Duodenal mucosa (tissue), 2 donors: ENCODE measurements around the gene KDM1B.
"Not testable (repeated sequence)": the region's sequence is repeated elsewhere in the genome, so short reads cannot be mapped to it uniquely, and the experiment has no call there.

ENCODE experiments used
- H3K27ac ChIP-seq: one replicate; pipeline ENCODE4 v1.7.0; 2013; ENCODE audit warnings: low read depth, low read length
- H3K27me3 ChIP-seq, 2 donors: one replicate each; pipeline ENCODE4 v1.7.0; 2013; ENCODE audit warnings: low read length in 2 of 2, control low read depth in 1 of 2; ENCODE audit not compliant: insufficient read depth in 2 of 2, control insufficient read depth in 1 of 2
- H3K36me3 ChIP-seq, 2 donors: one replicate each; pipeline ENCODE4 v1.7.0; 2013; ENCODE audit warnings: low read length in 2 of 2, control low read depth in 1 of 2; ENCODE audit not compliant: insufficient read depth in 2 of 2, control insufficient read depth in 1 of 2
- H3K4me1 ChIP-seq, 2 donors: one replicate each; pipeline ENCODE4 v1.7.0; 2013; ENCODE audit warnings: low read length in 2 of 2, control low read depth in 1 of 2; ENCODE audit not compliant: insufficient read depth in 2 of 2, control insufficient read depth in 1 of 2
- H3K4me3 ChIP-seq, 2 donors: one replicate each; pipeline ENCODE4 v1.7.0; 2013; ENCODE audit warnings: low read length in 2 of 2, low read depth in 1 of 2
- H3K9ac ChIP-seq, 2 donors: one replicate each; pipeline ENCODE4 v1.7.0; 2013; ENCODE audit warnings: low read length in 2 of 2, low read depth in 1 of 2
- H3K9me3 ChIP-seq, 2 donors: one replicate each; pipeline ENCODE4 v1.7.0; 2013; ENCODE audit warnings: low read length in 2 of 2, control low read depth in 1 of 2; ENCODE audit not compliant: control insufficient read depth in 1 of 2

The KDM1B gene

GRCh38 chr6:18208778-18209177 lies 53.6 kb downstream of the KDM1B start:
- peaks cover 9 to 27% of the 10 kb centered on the region in 2 donors for H3K36me3 ChIP-seq
- not testable (repeated sequence) for H3K9ac ChIP-seq, H3K4me1 ChIP-seq, H3K27me3 ChIP-seq, H3K9me3 ChIP-seq, H3K4me3 ChIP-seq, H3K27ac ChIP-seq

- no peak overlapping the region for H3K4me3 ChIP-seq
- no peaks in the 10 kb centered on the region for H3K9me3 ChIP-seq
- H3K27me3 ChIP-seq, result no peaks in the 10 kb centered on the region
- peaks cover 12 to 27% of the 10 kb centered on the region in 2 donors for H3K36me3 ChIP-seq
- no peak overlapping the region for H3K27ac ChIP-seq
- no peaks in the 10 kb centered on the region for H3K4me1 ChIP-seq
- H3K9ac ChIP-seq, result no peak overlapping the region
Measured at GRCh38 chr6:18209539-18210197, 54.4 kb downstream of the KDM1B start.

GRCh38 chr6:18210707-18211106 lies 55.5 kb downstream of the KDM1B start:
- Histone ChIP-seq H3K36me3 (peaks cover 12 to 34% of the 10 kb centered on the region in 2 donors), H3K4me3 (no peak overlapping the region), H3K27ac (no peak overlapping the region), H3K4me1 (no peaks in the 10 kb centered on the region), H3K9me3 (no peaks in the 10 kb centered on the region), H3K27me3 (no peaks in the 10 kb centered on the region), H3K9ac (no peak overlapping the region)

GRCh38 chr6:18211338-18211737 lies 56.1 kb downstream of the KDM1B start:
- no peak overlapping the region for H3K9ac ChIP-seq
- H3K27me3 ChIP-seq, result no peaks in the 10 kb centered on the region
- H3K9me3 ChIP-seq, result no peaks in the 10 kb centered on the region
- H3K36me3 ChIP-seq, result peaks cover 12 to 30% of the 10 kb centered on the region in 2 donors
- H3K4me1 ChIP-seq, result no peaks in the 10 kb centered on the region
- H3K27ac ChIP-seq, result no peak overlapping the region
- H3K4me3 ChIP-seq, result no peak overlapping the region

- Histone ChIP-seq H3K4me1 (no peaks in the 10 kb centered on the region), H3K27ac (no peak overlapping the region), H3K4me3 (no peak overlapping the region), H3K9me3 (no peaks in the 10 kb centered on the region), H3K36me3 (peaks cover 16 to 31% of the 10 kb centered on the region in 2 donors), H3K9ac (no peak overlapping the region), H3K27me3 (no peaks in the 10 kb centered on the region)
Measured at GRCh38 chr6:18212231-18212630, 57.0 kb downstream of the KDM1B start.

GRCh38 chr6:18213439-18213838 lies 58.2 kb downstream of the KDM1B start:
- no peaks in the 10 kb centered on the region for H3K4me1 ChIP-seq
- no peaks in the 10 kb centered on the region for H3K27me3 ChIP-seq
- peaks cover 16 to 31% of the 10 kb centered on the region in 2 donors for H3K36me3 ChIP-seq
- no peak overlapping the region for H3K4me3 ChIP-seq
- no peak overlapping the region for H3K9ac ChIP-seq
- H3K9me3 ChIP-seq, result no peaks in the 10 kb centered on the region
- no peak overlapping the region for H3K27ac ChIP-seq

- no peaks in the 10 kb centered on the region for H3K4me1 ChIP-seq
- no peaks in the 10 kb centered on the region for H3K9me3 ChIP-seq
Measured at GRCh38 chr6:18214003-18214402, 58.8 kb downstream of the KDM1B start.

DNA sequence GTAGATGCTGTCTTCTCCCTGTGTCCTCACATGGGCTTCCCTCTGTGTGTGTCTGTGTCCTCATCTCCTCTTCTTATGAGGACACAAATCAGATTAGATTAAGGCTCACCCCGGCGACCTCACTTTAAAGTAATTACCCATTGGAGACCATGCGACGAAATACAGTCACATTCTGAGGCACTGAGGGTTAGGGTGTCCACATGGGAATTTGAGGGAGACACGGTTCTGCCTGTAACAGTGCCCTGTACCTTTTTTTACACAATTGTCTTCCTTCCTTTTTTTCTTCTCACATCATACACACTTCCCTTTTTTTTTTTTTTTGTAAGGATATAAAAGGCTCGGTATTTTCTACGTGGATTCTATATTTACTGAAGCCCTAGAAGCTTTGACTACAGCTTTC lies 60.2 kb downstream of the KDM1B start:
- Histone ChIP-seq H3K9me3 (no peaks in the 10 kb centered on the region), H3K27ac (no peak overlapping the region), H3K4me1 (no peaks in the 10 kb centered on the region), H3K4me3 (no peak overlapping the region), H3K36me3 (peaks cover 16 to 30% of the 10 kb centered on the region in 2 donors), H3K9ac (no peak overlapping the region), H3K27me3 (no peaks in the 10 kb centered on the region)

More at GRCh38 chr6:18214003-18214402, 58.8 kb downstream of the KDM1B start:
- no peak overlapping the region for H3K9ac ChIP-seq
- no peaks in the 10 kb centered on the region for H3K27me3 ChIP-seq
- H3K27ac ChIP-seq, result no peak overlapping the region
- H3K4me3 ChIP-seq, result peak overlapping the region in 1 of 2 donors; percentile 34
- H3K36me3 ChIP-seq, result peaks cover 16 to 32% of the 10 kb centered on the region in 2 donors

DNA sequence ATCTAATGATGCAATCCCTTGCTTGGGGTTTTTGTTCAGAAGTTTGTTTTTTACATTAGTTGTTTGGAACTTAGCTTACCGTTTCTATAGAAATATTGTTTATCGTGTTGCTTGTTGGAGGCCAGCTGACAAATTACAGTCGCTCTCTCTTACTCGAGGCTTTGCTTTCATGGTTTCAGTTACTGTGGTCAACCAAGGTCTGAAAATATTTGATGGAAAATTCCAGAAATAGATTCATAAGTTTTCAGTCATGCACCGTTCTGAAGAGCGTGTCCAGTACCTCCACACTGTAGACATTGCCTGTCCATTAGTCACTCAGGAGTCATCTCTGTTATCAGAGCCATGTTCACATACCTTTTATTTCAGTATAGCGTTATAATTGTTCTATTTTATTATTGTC lies 61.2 kb downstream of the KDM1B start:
- Histone ChIP-seq H3K9me3 (no peaks in the 10 kb centered on the region), H3K27me3 (no peaks in the 10 kb centered on the region), H3K27ac (no peak overlapping the region), H3K4me1 (no peaks in the 10 kb centered on the region), H3K36me3 (peaks cover 16 to 35% of the 10 kb centered on the region in 2 donors), H3K4me3 (no peak overlapping the region), H3K9ac (no peak overlapping the region)

GRCh38 chr6:18218233-18218632 lies 63.0 kb downstream of the KDM1B start:
- Histone ChIP-seq H3K27ac (no peak overlapping the region), H3K36me3 (peaks cover 19 to 45% of the 10 kb centered on the region in 2 donors), H3K9ac (no peak overlapping the region), H3K9me3 (no peaks in the 10 kb centered on the region), H3K27me3 (no peaks in the 10 kb centered on the region), H3K4me1 (no peaks in the 10 kb centered on the region), H3K4me3 (no peak overlapping the region)
